H54 (cell line): ENCODE results near the gene ADAMTS10.
A peak's percentile ranks its signal among the peaks of the same experiment; 100 is the strongest.
"Not testable (repeated sequence)": the region's sequence is repeated elsewhere in the genome, so short reads cannot be mapped to it uniquely, and the experiment has no call there.

Experiments
- DNase-seq: peaks from one replicate; pipeline ENCODE4 v3.0.0; 2011; ENCODE audit warnings: low spot score, mixed read lengths; ENCODE audit not compliant: insufficient read length
- FAIRE-seq: peaks from 3 replicates; lab custom pipeline; 2011; peaks lifted over from hg19 to GRCh38; lab: Jason Lieb, UNC
- POLR2A ChIP-seq: IDR thresholded peaks from 2 replicates; pipeline ENCODE4 v1.6.1; 2011; ENCODE audit warnings: low read depth, mild to moderate bottlenecking, low read length

ADAMTS10 gene

GRCh38 chr19:8638078-8638619 is 27.6 kb upstream of the ADAMTS10 start:
- TF ChIP-seq POLR2A: no peak
- DNase-seq (no peak), FAIRE-seq (no peak)

- DNase-seq, FAIRE-seq: not testable (repeated sequence)
Observed at GRCh38 chr19:8637070-8637469, 26.6 kb upstream of the ADAMTS10 start.

- TF ChIP-seq POLR2A: no peak
- FAIRE-seq (peak; percentile 27), DNase-seq (peak; percentile 55)
Observed at GRCh38 chr19:8635422-8635821, 24.9 kb upstream of the ADAMTS10 start.

- DNase-seq (no peak), FAIRE-seq (no peak)
- TF ChIP-seq POLR2A: no peak
Observed at GRCh38 chr19:8631425-8631819, 20.9 kb upstream of the ADAMTS10 start.

- DNase-seq (no peak), FAIRE-seq (no peak)
Observed at GRCh38 chr19:8630796-8631424, 20.4 kb upstream of the ADAMTS10 start.

GRCh38 chr19:8629996-8630683 is 19.6 kb upstream of the ADAMTS10 start, which contains the start of gene NFILZ:
TSS of gene NFILZ (plus strand) at chr19:8630633. CDS start at chr19:8676766, 46,133 bp downstream.
- TF ChIP-seq POLR2A: no peak
- DNase-seq (no peak), FAIRE-seq (no peak)

More at GRCh38 chr19:8630796-8631424, 20.4 kb upstream of the ADAMTS10 start:
- TF ChIP-seq POLR2A: no peak

- FAIRE-seq (no peak), DNase-seq (no peak)
- TF ChIP-seq POLR2A: no peak
Observed at GRCh38 chr19:8629184-8629583, 18.7 kb upstream of the ADAMTS10 start.

- DNase-seq (no peak), FAIRE-seq (no peak)
- no peak for TF ChIP-seq POLR2A
Observed at GRCh38 chr19:8626842-8627241, 16.3 kb upstream of the ADAMTS10 start.

- DNase-seq, FAIRE-seq: not testable (repeated sequence)
Observed at GRCh38 chr19:8622886-8623285, 12.4 kb upstream of the ADAMTS10 start.

GRCh38 chr19:8618751-8619150 is 8.2 kb upstream of the ADAMTS10 start:
- TF ChIP-seq POLR2A: no peak
- no peak for FAIRE-seq
- DNase-seq: no peak

- no peak for DNase-seq
- FAIRE-seq: no peak
- TF ChIP-seq POLR2A: no peak
Observed at GRCh38 chr19:8617984-8618383, 7.5 kb upstream of the ADAMTS10 start.

GRCh38 chr19:8617325-8617724 is 6.8 kb upstream of the ADAMTS10 start:
- not testable (repeated sequence) for DNase-seq

GRCh38 chr19:8616861-8617260 is 6.3 kb upstream of the ADAMTS10 start:
- DNase-seq: no peak
- FAIRE-seq: no peak
- TF ChIP-seq POLR2A: no peak

More at GRCh38 chr19:8617325-8617724, 6.8 kb upstream of the ADAMTS10 start:
- not testable (repeated sequence) for FAIRE-seq

GRCh38 chr19:8615813-8616596 is 5.5 kb upstream of the ADAMTS10 start:
- DNase-seq (no peak), FAIRE-seq (no peak)
- no peak for TF ChIP-seq POLR2A

- DNase-seq (peak; percentile 70), FAIRE-seq (no peak)
- TF ChIP-seq POLR2A: no peak
Observed at GRCh38 chr19:8615024-8615423, 4.5 kb upstream of the ADAMTS10 start.
